Caki2 (cell line): ENCODE measurements around the gene CYP46A1. TPM values are rescaled to one million over a fixed set of nuclear protein-coding genes. Genes with fewer than 3 reads are reported as not detected.
A peak's percentile ranks its signal among the peaks of the same experiment; 100 is the strongest.

Source experiments
- DNase-seq: peaks from one replicate; pipeline ENCODE4 v3.0.0-alpha.2; 2015; ENCODE audit warnings: low read depth
- in situ Hi-C: cut with HindIII; loops from 2 replicates; pipeline ENCODE4 v1.10.0; 2016; ENCODE audit warnings: low sequenced_read_pairs, low pct_unique_long_range_greater_than_20kb, mixed read lengths
- total RNA-seq: library from RNA; depleted of rRNA; stranded (reverse); fragments of >200 nt; shearing (Covaris generic); gene quantifications from 2 replicates; pipeline ENCODE4 v1.2.3, GENCODE V29; 2014; ENCODE audit warnings: low replicate concordance

Gene CYP46A1
- total RNA-seq, 1 experiment from 2014 or later = not detected

- no peak for DNase-seq
- in situ Hi-C loops = no loop called here
These were observed 48.5 kb downstream of the CYP46A1 start for GRCh38 chr14:99732436-99733210.

- no peak for DNase-seq
- in situ Hi-C loops = no loop called here
These were observed 49.1 kb downstream of the CYP46A1 start for GRCh38 chr14:99733211-99733539.

DNA sequence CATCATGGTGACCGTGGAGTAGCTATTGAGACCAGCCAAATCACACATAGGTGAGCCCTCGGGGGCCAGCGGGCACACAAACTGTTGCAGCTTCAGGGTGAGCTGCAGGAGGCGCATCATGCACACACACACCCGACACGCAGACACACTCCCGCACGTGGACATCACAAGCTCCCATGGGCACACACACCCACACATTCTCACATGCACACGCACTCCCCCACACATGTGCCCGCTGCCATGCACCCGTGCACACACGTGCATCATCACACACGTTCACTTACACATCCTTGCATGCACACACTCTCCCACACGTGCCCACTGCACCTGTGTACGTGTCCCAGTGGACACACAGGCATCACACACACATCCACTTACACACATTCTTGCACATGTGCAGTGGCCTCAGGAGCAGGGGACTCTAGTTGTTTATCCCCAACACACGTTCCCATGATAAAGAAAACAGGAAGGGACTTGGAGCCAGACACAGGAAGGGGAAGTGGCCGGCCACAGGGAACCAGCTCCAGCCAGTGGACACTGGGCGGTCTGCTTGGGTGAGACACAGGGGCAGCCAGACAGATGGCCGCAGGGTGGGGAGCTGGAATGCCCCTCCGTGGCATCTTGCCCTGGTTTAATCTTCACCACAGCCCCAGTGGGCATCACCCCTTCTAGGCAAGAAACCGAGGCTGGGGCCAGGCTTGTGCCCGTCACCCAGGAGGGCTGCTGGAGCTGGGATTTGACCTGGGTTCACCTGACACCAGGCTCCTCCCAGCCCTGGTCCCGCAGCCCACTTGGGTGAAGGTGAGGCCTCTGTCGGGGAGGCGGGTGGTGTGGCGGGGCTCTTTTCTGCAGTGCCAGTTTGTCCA, 49.7 kb downstream of the CYP46A1 start:
- in situ Hi-C loops = no loop called here
- no peak for DNase-seq

DNA sequence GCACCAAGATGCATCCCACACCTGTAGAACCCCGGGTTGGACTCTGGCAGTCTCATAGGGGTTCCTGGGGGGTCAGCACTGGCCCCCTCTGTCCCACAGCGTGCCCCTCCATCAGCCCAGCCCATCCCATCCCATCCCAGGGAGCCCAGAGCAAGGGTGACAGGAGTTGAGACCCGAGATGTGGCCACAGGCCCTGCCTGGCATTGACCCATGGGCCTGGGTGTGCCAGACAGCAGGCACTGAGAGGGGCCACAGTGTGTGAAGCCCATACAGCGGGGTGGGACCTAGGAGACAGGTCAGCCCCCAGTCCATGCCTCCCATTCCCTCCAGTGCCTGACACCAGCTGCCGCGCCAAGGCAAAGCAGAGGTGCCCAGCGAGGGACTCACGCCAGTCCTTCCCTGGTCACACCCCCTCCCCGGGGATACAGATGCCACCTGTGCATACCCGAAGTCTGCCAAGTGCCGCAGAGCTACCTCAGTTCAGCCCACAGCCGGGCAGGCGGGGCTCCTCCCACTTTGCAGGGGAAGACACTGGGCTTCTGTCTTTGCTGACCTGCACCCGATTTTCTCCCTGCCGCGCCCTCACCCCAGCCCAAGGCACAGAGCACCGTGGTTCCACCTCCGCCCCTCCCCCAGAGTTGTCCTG, 50.4 kb downstream of the CYP46A1 start:
- no peak for DNase-seq
- in situ Hi-C loops = no loop called here

- in situ Hi-C loops = no loop called here
These were observed 51.4 kb downstream of the CYP46A1 start for GRCh38 chr14:99735189-99736135.

DNA sequence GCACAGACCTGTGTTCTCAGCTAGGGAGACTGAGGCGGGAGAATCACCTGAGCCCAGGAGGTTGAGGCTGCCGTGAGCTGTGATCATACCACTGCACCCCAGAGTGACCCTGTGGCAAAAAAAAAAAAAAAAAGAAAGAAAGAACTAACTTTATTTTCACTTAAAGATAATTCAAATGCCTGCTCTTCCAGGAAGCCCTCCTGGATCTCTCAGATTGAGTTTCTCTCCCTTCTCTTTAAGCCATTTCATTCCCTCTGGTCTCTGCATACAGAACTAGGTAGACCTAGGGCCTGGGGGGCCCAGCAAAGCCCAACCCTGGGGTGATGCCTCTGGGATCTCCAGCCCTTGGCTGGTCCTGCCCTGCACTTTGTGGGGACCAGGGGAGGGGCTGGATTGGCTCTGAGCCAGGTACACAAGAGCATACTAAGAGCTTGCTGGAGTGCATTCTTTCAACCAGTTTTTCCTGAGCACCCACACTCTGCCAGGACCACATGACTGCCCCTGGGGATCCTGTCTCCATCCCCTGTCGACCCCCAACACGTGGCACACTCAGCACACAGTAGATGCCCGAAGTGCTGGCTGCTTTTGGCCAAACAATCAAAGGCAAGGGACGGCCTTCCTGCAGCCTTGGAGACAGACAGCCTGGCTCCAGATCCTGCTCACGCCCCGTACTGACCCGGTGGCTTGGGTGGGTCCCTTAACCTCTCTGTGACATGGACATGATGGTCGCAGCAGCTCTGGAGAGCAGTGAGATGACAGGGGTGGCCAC, 52.7 kb downstream of the CYP46A1 start:
- in situ Hi-C loops = no loop called here
- DNase-seq = no peak

More at GRCh38 chr14:99735189-99736135, 51.4 kb downstream of the CYP46A1 start:
- no peak for DNase-seq

GRCh38 chr14:99737451-99737951, 53.4 kb downstream of the CYP46A1 start:
- DNase-seq = peak; percentile 53
- in situ Hi-C loops = no loop called here

GRCh38 chr14:99737956-99738667, 54.0 kb downstream of the CYP46A1 start:
- no peak for DNase-seq
- in situ Hi-C loops = no loop called here

DNA sequence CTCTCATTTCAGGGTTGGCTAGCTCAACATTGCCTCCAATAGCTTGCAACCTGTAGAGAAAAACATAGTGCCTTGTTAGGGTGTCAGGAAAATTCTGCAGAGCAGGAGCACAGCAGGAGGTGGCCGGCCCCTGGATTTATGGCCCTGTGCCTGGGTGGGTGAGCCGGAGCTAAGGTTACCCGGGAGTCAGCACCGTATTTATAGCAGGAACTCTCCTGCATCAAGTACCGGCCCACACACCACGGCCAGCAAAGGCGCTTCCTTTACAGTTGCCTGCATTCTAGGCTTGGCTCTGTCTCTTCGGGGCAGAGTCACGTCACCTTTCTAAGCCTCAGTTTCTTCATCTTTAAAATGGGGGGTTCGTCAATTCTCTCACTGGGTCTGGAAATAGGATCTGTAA, 56.3 kb downstream of the CYP46A1 start:
- in situ Hi-C loops = no loop called here
- no peak for DNase-seq

- DNase-seq = no peak
- in situ Hi-C loops = no loop called here
These were observed 57.3 kb downstream of the CYP46A1 start for GRCh38 chr14:99741227-99741976.

DNA sequence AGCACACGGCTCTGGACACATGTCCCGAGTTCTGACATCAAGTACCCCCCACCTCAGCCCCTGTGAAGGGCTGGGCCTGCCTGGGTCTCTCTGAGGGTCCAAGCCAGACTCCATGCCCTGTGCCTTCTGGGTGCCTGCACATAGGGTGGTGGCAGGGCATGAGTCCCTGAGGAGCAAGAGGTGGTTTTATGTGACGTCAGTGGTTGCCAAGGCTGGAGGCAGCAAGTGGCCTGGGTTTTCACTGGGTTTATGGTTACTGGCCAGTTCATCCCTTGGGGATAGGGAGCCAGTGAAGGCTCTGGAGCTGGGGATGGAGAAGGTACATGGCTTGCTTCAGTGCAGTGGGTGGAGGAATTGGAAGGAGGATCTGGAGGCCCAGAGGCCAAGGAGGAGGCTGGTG, 58.0 kb downstream of the CYP46A1 start:
- in situ Hi-C loops = no loop called here
- DNase-seq = no peak

GRCh38 chr14:99742509-99743487, 58.7 kb downstream of the CYP46A1 start:
- in situ Hi-C loops = no loop called here
- no peak for DNase-seq

DNA sequence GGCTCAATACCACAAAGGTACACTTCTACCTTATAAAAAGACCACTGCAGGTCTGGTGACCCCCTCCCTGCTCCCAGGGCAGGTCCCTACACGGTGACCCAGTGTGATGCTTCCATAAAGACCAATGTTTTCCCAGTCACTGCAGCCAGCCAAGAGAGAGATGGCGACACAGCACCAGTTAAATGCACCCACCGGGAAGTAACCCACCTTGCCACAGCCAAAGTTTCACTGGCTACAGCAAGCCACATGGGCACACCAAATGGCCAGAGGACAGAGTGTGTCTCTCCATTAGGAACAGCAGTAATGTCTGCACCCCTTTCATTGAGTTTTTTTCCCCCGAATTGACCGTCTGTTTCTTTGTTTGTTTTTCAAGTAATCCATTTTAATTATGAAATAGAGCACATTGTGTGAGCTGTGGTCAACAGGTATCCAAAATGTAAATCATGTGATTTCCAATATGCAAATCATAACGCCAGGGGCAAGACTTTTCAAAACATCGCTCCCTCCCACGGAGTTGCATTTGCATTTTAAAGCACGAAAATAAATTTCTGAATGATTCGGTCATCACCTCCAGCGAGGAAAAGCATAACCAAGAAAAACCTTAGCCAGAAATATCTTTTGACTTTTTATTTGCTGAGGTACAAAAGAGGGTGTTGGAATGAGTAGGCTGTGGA, 60.2 kb downstream of the CYP46A1 start:
- no peak for DNase-seq
- in situ Hi-C loops = no loop called here

DNA sequence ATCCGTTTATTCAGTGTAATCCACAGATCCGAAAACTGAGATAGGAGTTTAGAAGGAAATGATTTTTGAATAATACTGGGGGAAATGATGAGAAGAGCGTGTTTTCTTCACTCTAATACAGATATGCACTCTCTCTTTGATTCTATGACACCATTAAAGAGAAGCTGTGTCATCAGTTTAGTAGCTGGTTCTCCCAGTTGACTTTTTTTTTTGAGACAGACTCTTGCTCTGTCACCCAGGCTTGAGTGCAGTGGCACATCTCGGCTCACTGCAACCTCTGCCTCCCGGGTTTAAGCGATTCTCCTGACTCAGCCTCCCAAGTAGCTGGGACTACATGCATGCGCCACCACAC, 60.8 kb downstream of the CYP46A1 start:
- in situ Hi-C loops = no loop called here
- no peak for DNase-seq
